ENCODE results near the gene ZNF93. TPM values are rescaled to one million over a fixed set of nuclear protein-coding genes. Genes with fewer than 3 reads are reported as not detected.
A peak's percentile ranks its signal among the peaks of the same experiment; 100 is the strongest.

ZNF93 gene
- total and polyA plus RNA-seq, 9 of the 15 experiments (the other 6 are each of a cell fraction or from before 2014, with no cell fraction given) = 11.1 to 26.3 (median 17.1) TPM

DNA sequence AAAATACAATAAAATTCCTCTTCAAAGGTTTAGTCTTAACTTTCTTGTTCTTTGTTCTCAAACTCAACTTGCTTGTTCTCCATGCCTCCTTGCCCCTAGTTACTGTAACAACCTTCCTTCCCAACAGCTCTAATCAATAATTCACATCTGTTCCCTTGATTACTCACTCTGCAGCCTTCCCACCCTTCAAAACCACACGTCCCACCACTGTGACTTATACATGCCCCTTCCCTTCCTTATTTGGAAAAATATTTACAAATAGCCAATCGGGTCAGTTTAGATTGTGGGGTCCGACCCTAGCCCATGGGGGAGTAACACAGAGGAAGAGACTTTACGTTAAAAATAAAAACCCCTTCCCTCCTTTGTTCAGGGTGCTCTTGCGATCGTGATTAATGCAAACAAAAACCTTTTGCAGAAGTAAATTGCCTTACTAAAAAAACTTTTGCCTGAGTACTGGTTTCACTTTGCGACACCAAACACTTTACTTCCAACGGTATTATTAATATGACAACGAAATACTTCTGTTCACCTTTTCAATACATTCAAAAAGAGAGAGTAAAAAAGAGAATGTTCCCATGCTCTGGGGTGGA lies 512 bp upstream of the ZNF93 start (continued):
- TF ChIP-seq PBX2 (CRISPR knock-in tag; IDR thresholded peaks at IDR 0.05; ENCODE audit: low read depth) (no peak), PBX2 (tag; conservative IDR thresholded peaks at IDR 0.05; ENCODE audit: low read depth) (no peak), ZBED1 (IDR thresholded peaks at IDR 0.05) (no peak), BRCA1 (IDR thresholded peaks at IDR 0.05) (no peak), BRCA1 (CRISPR knock-in tag; IDR thresholded peaks at IDR 0.05) (no peak), POU5F1 (IDR thresholded peaks at IDR 0.05; ENCODE audit: borderline replicate concordance, low read depth, low read length, partially characterized antibody) (no peak), U2AF1 (optimal IDR thresholded peaks at IDR 0.05; ENCODE audit: low read depth, low read length) (no peak), EGR1 (conservative IDR thresholded peaks at IDR 0.05) (no peak), PHF8 (IDR thresholded peaks at IDR 0.05; ENCODE audit: borderline replicate concordance, low read length) (no peak), KLF10 (CRISPR knock-in tag; IDR thresholded peaks at IDR 0.05) (no peak), NRF1 (conservative IDR thresholded peaks at IDR 0.05 in 1 of 2, IDR thresholded peaks at IDR 0.05 in 1 of 2) (no peak), ZNF175 (CRISPR knock-in tag; IDR thresholded peaks at IDR 0.05; ENCODE audit: low read depth) (0 out of 2 replicates have a peak, but pooled peaks have one; percentile 20), FOXJ3 (CRISPR knock-in tag; IDR thresholded peaks at IDR 0.05) (no peak), ZBTB49 (CRISPR knock-in tag; IDR thresholded peaks at IDR 0.05; ENCODE audit: borderline replicate concordance) (no peak), RBM15 (IDR thresholded peaks at IDR 0.05; ENCODE audit: insufficient read depth, low read length) (no peak), RAD21 (CRISPR knock-in tag; conservative IDR thresholded peaks at IDR 0.05 in 1 of 2, IDR thresholded peaks at IDR 0.05 in 1 of 2) (no peak), NR4A1 (CRISPR knock-in tag; IDR thresholded peaks at IDR 0.05) (no peak), NR4A1 (tag; IDR thresholded peaks at IDR 0.05) (no peak), ZNF12 (CRISPR knock-in tag; IDR thresholded peaks at IDR 0.05) (no peak), MEF2D (tag; conservative IDR thresholded peaks at IDR 0.05; ENCODE audit: low read depth) (no peak), ZNF589 (CRISPR knock-in tag; IDR thresholded peaks at IDR 0.05; ENCODE audit: low read depth) (peak; percentile 15; the same call in 1 of the 2 replicates)
- TF ChIP-seq, protein P1, sequence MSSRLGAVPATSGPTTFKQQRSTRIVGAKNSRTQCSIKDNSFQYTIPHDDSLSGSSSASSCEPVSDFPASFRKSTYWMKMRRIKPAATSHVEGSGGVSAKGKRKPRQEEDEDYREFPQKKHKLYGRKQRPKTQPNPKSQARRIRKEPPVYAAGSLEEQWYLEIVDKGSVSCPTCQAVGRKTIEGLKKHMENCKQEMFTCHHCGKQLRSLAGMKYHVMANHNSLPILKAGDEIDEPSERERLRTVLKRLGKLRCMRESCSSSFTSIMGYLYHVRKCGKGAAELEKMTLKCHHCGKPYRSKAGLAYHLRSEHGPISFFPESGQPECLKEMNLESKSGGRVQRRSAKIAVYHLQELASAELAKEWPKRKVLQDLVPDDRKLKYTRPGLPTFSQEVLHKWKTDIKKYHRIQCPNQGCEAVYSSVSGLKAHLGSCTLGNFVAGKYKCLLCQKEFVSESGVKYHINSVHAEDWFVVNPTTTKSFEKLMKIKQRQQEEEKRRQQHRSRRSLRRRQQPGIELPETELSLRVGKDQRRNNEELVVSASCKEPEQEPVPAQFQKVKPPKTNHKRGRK (tag; IDR thresholded peaks at IDR 0.05) = no peak
- TF ChIP-seq, protein P2, sequence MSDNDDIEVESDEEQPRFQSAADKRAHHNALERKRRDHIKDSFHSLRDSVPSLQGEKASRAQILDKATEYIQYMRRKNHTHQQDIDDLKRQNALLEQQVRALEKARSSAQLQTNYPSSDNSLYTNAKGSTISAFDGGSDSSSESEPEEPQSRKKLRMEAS (CRISPR knock-in tag; IDR thresholded peaks at IDR 0.05) = no peak

Measured in K562 (cell line).